Endothelial cell of umbilical vein (primary cell): ENCODE results near the gene EFNA5. TPM values are rescaled to one million over a fixed set of nuclear protein-coding genes. Genes with fewer than 3 reads are reported as not detected.

Experiments used
- BruUV-seq: library from RNA; stranded (reverse); fragments of 400-500 nt; replicated peaks from 2 replicates; lab custom pipeline; 2021; lab: Mats Ljungman, UMichigan
- CTCF ChIA-PET: fragments of 300-600, 350-600 bp; sonication (Branson Sonifier 250); formaldehyde crosslinking; loops from one replicate; lab custom pipeline; 2021; ENCODE audit warnings: antibody characterized with exemption, inconsistent platforms; lab: Charles Lee
- POLR2A ChIA-PET: fragments of 300-600, 350-600 bp; sonication (Branson Sonifier 250); formaldehyde crosslinking; loops from one replicate; lab custom pipeline; 2021; ENCODE audit warnings: antibody characterized with exemption, inconsistent platforms; lab: Charles Lee
- DNase-seq: peaks from one replicate; pipeline ENCODE4 v3.0.0-alpha.2; 2011; ENCODE audit warnings: low read depth, low spot score
- FAIRE-seq: peaks from 2 replicates; lab custom pipeline; 2011; peaks lifted over from hg19 to GRCh38; lab: Jason Lieb, UNC
- H2AFZ ChIP-seq: 2 replicates; pipeline ENCODE4 v1.6.0; 2012; ENCODE audit warnings: low read depth, low read length, control low read depth, inconsistent platforms
- H3K27ac ChIP-seq: 2 replicates; pipeline ENCODE4 v1.5.1; 2011; ENCODE audit warnings: low read depth, mild to moderate bottlenecking, control low read depth, low read length, moderate library complexity; ENCODE audit not compliant: insufficient read depth
- H3K27me3 ChIP-seq, 2 experiments: 2 replicates each; pipeline versions ENCODE4 v1.6.0 to v1.6.1; 2011; ENCODE audit warnings: low read length in 2 of 2, mixed read lengths in 1 of 2; ENCODE audit not compliant: control insufficient read depth in 2 of 2, insufficient read depth in 2 of 2
- H3K36me3 ChIP-seq, 2 experiments: 2 replicates in 1 of 2; 3 replicates in 1 of 2; pipeline ENCODE4 v1.5.1; 2011; ENCODE audit warnings: low read length in 2 of 2, mild to moderate bottlenecking in 1 of 2, moderate library complexity in 1 of 2; ENCODE audit not compliant: control insufficient read depth in 2 of 2, insufficient read depth in 2 of 2; ENCODE audit errors: extremely low read depth in 1 of 2
- H3K4me1 ChIP-seq: 3 replicates; pipeline ENCODE4 v1.5.1; 2011; ENCODE audit warnings: mild to moderate bottlenecking, low read length; ENCODE audit not compliant: control insufficient read depth, insufficient read depth; ENCODE audit errors: extremely low read depth
- H3K4me2 ChIP-seq: 2 replicates; pipeline ENCODE4 v1.6.1; 2011; ENCODE audit warnings: low read length, control low read depth, mixed read lengths; ENCODE audit not compliant: insufficient read depth
- H3K4me3 ChIP-seq, 3 experiments: fragments of 200-600 bp in 1 of 3; sonication (generic), shearing (Covaris generic) in 1 of 3; replicated peaks in 1 of 3; 2 replicates each; pipeline ENCODE4 v1.5.1; 2011 to 2016; ENCODE audit warnings: control low read depth in 3 of 3, low read length in 3 of 3, mild to moderate bottlenecking in 2 of 3, inconsistent platforms in 1 of 3, low read depth in 1 of 3, moderate library complexity in 1 of 3; ENCODE audit not compliant: insufficient read depth in 1 of 3
- H3K79me2 ChIP-seq: 2 replicates; pipeline ENCODE4 v1.6.0; 2012; ENCODE audit warnings: low read length, inconsistent platforms; ENCODE audit not compliant: control insufficient read depth, insufficient read depth
- H3K9ac ChIP-seq: replicated peaks from 2 replicates; pipeline ENCODE3; 2011; ENCODE audit warnings: low read length, control low read depth; ENCODE audit not compliant: insufficient read depth; ENCODE audit errors: extremely low read depth
- H3K9me1 ChIP-seq: replicated peaks from 3 replicates; pipeline ENCODE4 v1.6.0; 2011; ENCODE audit warnings: mild to moderate bottlenecking, low read length; ENCODE audit not compliant: control insufficient read depth, insufficient read depth; ENCODE audit errors: extremely low read depth
- H3K9me3 ChIP-seq: replicated peaks from 2 replicates; pipeline ENCODE4 v1.5.1; 2012; ENCODE audit warnings: low read length, inconsistent platforms; ENCODE audit not compliant: control insufficient read depth, insufficient read depth
- H4K20me1 ChIP-seq: replicated peaks from 2 replicates; pipeline ENCODE3; 2011; ENCODE audit warnings: mild to moderate bottlenecking, low read length; ENCODE audit not compliant: control insufficient read depth, insufficient read depth; ENCODE audit errors: extremely low read depth
- CTCF ChIP-seq, 2 donors: IDR thresholded peaks; 1 replicate in 1 of 2; 2 replicates in 1 of 2; pipeline ENCODE4 v1.5.1; 2011; ENCODE audit warnings: low read length in 2 of 2, mild to moderate bottlenecking in 2 of 2, moderate library complexity in 2 of 2, control low read depth in 1 of 2, inconsistent platforms in 1 of 2, low read depth in 1 of 2; ENCODE audit not compliant: insufficient read depth in 1 of 2; ENCODE audit errors: extremely low read depth in 1 of 2
- EZH2 ChIP-seq: IDR thresholded peaks from 2 replicates; pipeline ENCODE4 v1.6.1; 2012; ENCODE audit warnings: borderline replicate concordance, low read depth, mild to moderate bottlenecking, moderate library complexity, low read length, inconsistent platforms; ENCODE audit not compliant: severe bottlenecking
- FOS ChIP-seq: IDR thresholded peaks from 2 replicates; pipeline ENCODE4 v1.6.1; 2011; ENCODE audit warnings: mild to moderate bottlenecking, low read length, moderate library complexity, borderline replicate concordance; ENCODE audit not compliant: insufficient read depth
- GATA2 ChIP-seq: IDR thresholded peaks from 2 replicates; pipeline ENCODE4 v1.7.0; 2011; ENCODE audit warnings: low read depth, mild to moderate bottlenecking, moderate library complexity, mixed read lengths, low read length; ENCODE audit not compliant: insufficient read length, insufficient read depth
- JUN ChIP-seq: IDR thresholded peaks from 2 replicates; pipeline ENCODE4 v1.6.1; 2011; ENCODE audit warnings: borderline replicate concordance, low read depth; ENCODE audit not compliant: insufficient read length, insufficient read depth
- MAX ChIP-seq: IDR thresholded peaks from 2 replicates; pipeline ENCODE4 v1.6.1; 2011; ENCODE audit not compliant: insufficient read depth, insufficient read length
- MYC ChIP-seq: IDR thresholded peaks from one replicate; pipeline ENCODE4 v1.6.1; 2011; ENCODE audit warnings: mild to moderate bottlenecking, low read depth, low read length
- POLR2A ChIP-seq: IDR thresholded peaks from 2 replicates; pipeline ENCODE4 v1.6.1; 2012; ENCODE audit warnings: low read depth, mild to moderate bottlenecking, control low read depth, low read length
- POLR2AphosphoS5 ChIP-seq: IDR thresholded peaks from 2 replicates; pipeline ENCODE4 v1.6.1; 2012; ENCODE audit warnings: low read depth, mild to moderate bottlenecking, control low read depth, low read length, moderate library complexity; ENCODE audit not compliant: insufficient read depth
- dilution Hi-C: fragments of 300-500 bp; cut with MboI; formaldehyde crosslinking; loops from one replicate; pipeline ENCODE4 v1.15.0; 2019; ENCODE audit warnings: low sequenced_read_pairs; ENCODE audit not compliant: extremely low pct_ligation_motif_present
- intact Hi-C: fragments of 100-400 bp; cut with micrococcal nuclease; formaldehyde crosslinking; loops from one replicate; pipeline ENCODE4 v1.10.0; 2022
- polyA plus RNA-seq, 4 experiments: library from polyadenylated mRNA; depleted of rRNA in 3 of 4; stranded (reverse) in 3 of 4; unstranded in 1 of 4; fragments of >200 nt; gene quantifications; 2 replicates each; pipeline versions ENCODE4 v1.2.1 to v1.2.3, GENCODE V29; 2011 to 2012; ENCODE audit warnings: missing spikeins in 1 of 4
- total RNA-seq: library from RNA; stranded (reverse); gene quantifications from 2 replicates; pipeline ENCODE4 v1.2.3, GENCODE V29; 2021

Gene EFNA5
- total and polyA plus RNA-seq, 2 donors (not counting 3 experiments of a cell fraction or from before 2014, with no cell fraction given): 13.6 to 22.1 TPM

DNA sequence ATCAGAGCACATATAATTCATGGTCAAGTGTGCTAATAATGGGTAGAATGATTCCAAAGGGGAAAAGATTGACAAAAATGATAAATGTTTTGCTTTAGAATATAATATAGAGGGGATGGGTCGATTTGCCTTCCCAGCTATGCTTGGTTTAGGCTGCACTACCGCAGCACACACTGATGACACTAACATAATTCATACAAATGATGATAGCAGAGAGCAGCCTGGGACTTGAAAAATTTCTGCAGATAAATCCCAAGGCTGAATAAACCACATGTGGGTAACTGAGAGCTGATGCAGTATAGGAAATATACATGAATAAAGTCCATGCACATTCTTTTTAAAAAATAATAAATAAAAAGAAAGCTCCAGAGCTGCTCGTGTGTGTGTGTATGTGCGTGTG lies 54.5 kb downstream of the EFNA5 start:
- Histone ChIP-seq H3K27ac (no peak overlapping the region), H3K79me2 (peaks cover 6% of the 10 kb centered on the region), H2AFZ (no peak overlapping the region), H3K9ac (no peak overlapping the region), H3K4me3 (no peak overlapping the region), H3K27me3 (no peaks in the 10 kb centered on the region), H3K9me1 (no peaks in the 10 kb centered on the region), H3K36me3 (no peaks in the 10 kb centered on the region), H3K9me3 (no peaks in the 10 kb centered on the region), H3K4me2 (no peak overlapping the region), H3K4me1 (no peaks in the 10 kb centered on the region), H4K20me1 (no peaks in the 10 kb centered on the region)
- dilution Hi-C loops (no loop called here), intact Hi-C loops (no loop called here)
- FAIRE-seq (no peak), DNase-seq (no peak)
- ChIA-PET CTCF (interaction anchor here (0.7 to 1.0 kb wide), 3 partner anchors 14 to 368 kb away, joined by 3 to 4 read pairs (median 3); no protein-coding TSS in a partner anchor), POLR2A (interaction anchor here (0.6 kb wide), 1 partner anchor 982 kb away, joined by 3 read pairs; no protein-coding TSS in a partner anchor)
- no peak for TF ChIP-seq MAX
- TF ChIP-seq MYC: no peak
- no peak for TF ChIP-seq FOS
- no peak for TF ChIP-seq CTCF (IDR thresholded peaks at IDR 0.05; ENCODE audit: extremely low read depth in 1 of 2, insufficient read depth in 1 of 2, low read depth in 1 of 2, low read length in 2 of 2)
- TF ChIP-seq EZH2: no peak
- TF ChIP-seq JUN: no peak
- TF ChIP-seq POLR2A: no peak
- no peak for TF ChIP-seq POLR2AphosphoS5
- TF ChIP-seq GATA2: no peak
- BruUV-seq: no TSS peak
